HEK293 (cell line): ENCODE results near the gene PTP4A1.

Experiments used
- ZBTB7A ChIP-seq: fragments of 450-650 bp; formaldehyde crosslinking; IDR thresholded peaks from 2 replicates; pipeline ENCODE4 v1.5.1; 2016; ENCODE audit warnings: low read depth, missing biosample characterization, missing genetic modification characterization
- ZNF114 ChIP-seq: fragments of 450-650 bp; formaldehyde crosslinking; IDR thresholded peaks from 2 replicates; pipeline ENCODE4 v1.5.0; 2017; ENCODE audit warnings: missing biosample characterization, missing genetic modification characterization
- ZNF274 ChIP-seq, 2 experiments: fragments of 200-500 bp in 1 of 2; fragments of 450-650 bp in 1 of 2; sonication (Bioruptor generic) in 1 of 2; formaldehyde crosslinking in 1 of 2; IDR thresholded peaks; 2 replicates each; pipeline versions ENCODE4 v1.5.1 to v1.6.1; 2014 to 2016; ENCODE audit warnings: borderline replicate concordance in 1 of 2, inconsistent platforms in 1 of 2, low read length in 1 of 2, missing biosample characterization in 1 of 2, missing genetic modification characterization in 1 of 2
- ZNF629 ChIP-seq: fragments of 450-650 bp; formaldehyde crosslinking; IDR thresholded peaks from 2 replicates; pipeline ENCODE4 v1.5.1; 2017; ENCODE audit warnings: missing biosample characterization, missing genetic modification characterization
- TF ChIP-seq, protein P1 (sequence below): fragments of 450-650 bp; formaldehyde crosslinking; IDR thresholded peaks from 2 replicates; pipeline ENCODE4 v1.5.1; 2016; ENCODE audit warnings: missing biosample characterization, missing genetic modification characterization
- TF ChIP-seq, protein P2 (sequence below): fragments of 450-650 bp; formaldehyde crosslinking; IDR thresholded peaks from 2 replicates; pipeline ENCODE4 v1.5.1; 2016; ENCODE audit warnings: missing biosample characterization, missing genetic modification characterization, low read depth

- TF ChIP-seq ZNF274 (IDR thresholded peaks at IDR 0.05; ENCODE audit: low read length) (no peak), ZNF274 (tag by site-specific recombination; IDR thresholded peaks at IDR 0.05; ENCODE audit: borderline replicate concordance) (no peak), ZNF629 (no peak), ZBTB7A (no peak), ZNF114 (no peak)
- TF ChIP-seq, protein P1, sequence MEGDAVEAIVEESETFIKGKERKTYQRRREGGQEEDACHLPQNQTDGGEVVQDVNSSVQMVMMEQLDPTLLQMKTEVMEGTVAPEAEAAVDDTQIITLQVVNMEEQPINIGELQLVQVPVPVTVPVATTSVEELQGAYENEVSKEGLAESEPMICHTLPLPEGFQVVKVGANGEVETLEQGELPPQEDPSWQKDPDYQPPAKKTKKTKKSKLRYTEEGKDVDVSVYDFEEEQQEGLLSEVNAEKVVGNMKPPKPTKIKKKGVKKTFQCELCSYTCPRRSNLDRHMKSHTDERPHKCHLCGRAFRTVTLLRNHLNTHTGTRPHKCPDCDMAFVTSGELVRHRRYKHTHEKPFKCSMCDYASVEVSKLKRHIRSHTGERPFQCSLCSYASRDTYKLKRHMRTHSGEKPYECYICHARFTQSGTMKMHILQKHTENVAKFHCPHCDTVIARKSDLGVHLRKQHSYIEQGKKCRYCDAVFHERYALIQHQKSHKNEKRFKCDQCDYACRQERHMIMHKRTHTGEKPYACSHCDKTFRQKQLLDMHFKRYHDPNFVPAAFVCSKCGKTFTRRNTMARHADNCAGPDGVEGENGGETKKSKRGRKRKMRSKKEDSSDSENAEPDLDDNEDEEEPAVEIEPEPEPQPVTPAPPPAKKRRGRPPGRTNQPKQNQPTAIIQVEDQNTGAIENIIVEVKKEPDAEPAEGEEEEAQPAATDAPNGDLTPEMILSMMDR (tag by site-specific recombination): no peak
- TF ChIP-seq, protein P2, sequence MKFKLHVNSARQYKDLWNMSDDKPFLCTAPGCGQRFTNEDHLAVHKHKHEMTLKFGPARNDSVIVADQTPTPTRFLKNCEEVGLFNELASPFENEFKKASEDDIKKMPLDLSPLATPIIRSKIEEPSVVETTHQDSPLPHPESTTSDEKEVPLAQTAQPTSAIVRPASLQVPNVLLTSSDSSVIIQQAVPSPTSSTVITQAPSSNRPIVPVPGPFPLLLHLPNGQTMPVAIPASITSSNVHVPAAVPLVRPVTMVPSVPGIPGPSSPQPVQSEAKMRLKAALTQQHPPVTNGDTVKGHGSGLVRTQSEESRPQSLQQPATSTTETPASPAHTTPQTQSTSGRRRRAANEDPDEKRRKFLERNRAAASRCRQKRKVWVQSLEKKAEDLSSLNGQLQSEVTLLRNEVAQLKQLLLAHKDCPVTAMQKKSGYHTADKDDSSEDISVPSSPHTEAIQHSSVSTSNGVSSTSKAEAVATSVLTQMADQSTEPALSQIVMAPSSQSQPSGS (tag by site-specific recombination): no peak
Observed at GRCh38 chr6:63600136-63600535, 27.9 kb downstream of the PTP4A1 start.
